Cardiac fibroblast (primary cell): ENCODE results near the gene LUC7L.
"Not testable (repeated sequence)": the region's sequence is repeated elsewhere in the genome, so short reads cannot be mapped to it uniquely, and the experiment has no call there.

Experiments used
- DNase-seq, 2 donors: peaks; one replicate each; pipeline versions ENCODE4 v3.0.0 to v3.0.0-alpha.2; 2010; ENCODE audit warnings: low read depth in 2 of 2
- H3K4me3 ChIP-seq, 2 donors: replicated peaks in 1 of 2; 1 replicate in 1 of 2; 2 replicates in 1 of 2; pipeline ENCODE4 v1.5.1; 2011; ENCODE audit warnings: low read depth in 2 of 2, low read length in 2 of 2, mild to moderate bottlenecking in 2 of 2, moderate library complexity in 1 of 2
- CTCF ChIP-seq: IDR thresholded peaks from one replicate; pipeline ENCODE4 v1.5.1; 2011; ENCODE audit warnings: low read depth, mild to moderate bottlenecking, low read length, inconsistent platforms

Gene LUC7L

GRCh38 chr16:262121-262745, 33.0 kb upstream of the LUC7L start:
- H3K4me3 ChIP-seq = no peak overlapping the region
- TF ChIP-seq CTCF = no peak
- DNase-seq = no peak

- TF ChIP-seq CTCF = no peak
- no peak for DNase-seq
- H3K4me3 ChIP-seq = no peak overlapping the region
Observed at GRCh38 chr16:261031-261691, 31.9 kb upstream of the LUC7L start.

- DNase-seq = no peak
- H3K4me3 ChIP-seq = no peak overlapping the region
- no peak for TF ChIP-seq CTCF
Observed at GRCh38 chr16:260326-260725, 31.1 kb upstream of the LUC7L start.

GRCh38 chr16:259814-260253, 30.6 kb upstream of the LUC7L start:
- no peak for TF ChIP-seq CTCF
- no peak for DNase-seq
- no peak overlapping the region for H3K4me3 ChIP-seq

- no peak for TF ChIP-seq CTCF
- no peak overlapping the region for H3K4me3 ChIP-seq
- DNase-seq = no peak
Observed at GRCh38 chr16:259226-259625, 30.0 kb upstream of the LUC7L start.

GRCh38 chr16:258091-258490, 28.8 kb upstream of the LUC7L start:
- not testable (repeated sequence) for DNase-seq, H3K4me3 ChIP-seq

- no peak overlapping the region for H3K4me3 ChIP-seq
- TF ChIP-seq CTCF = no peak
- no peak for DNase-seq
Observed at GRCh38 chr16:255183-255582, 25.9 kb upstream of the LUC7L start.
